Neural cell (in vitro differentiated cells): Measurements from ENCODE around the gene RNF223.

Source experiments
- CTCF ChIP-seq: fragments of 450-650 bp; IDR thresholded peaks from 2 replicates; pipeline ENCODE4 v1.5.1; 2014; ENCODE audit warnings: antibody characterized with exemption, mild to moderate bottlenecking, moderate library complexity; ENCODE audit not compliant: poor library complexity, severe bottlenecking
- EP300 ChIP-seq: fragments of 450-650 bp; conservative IDR thresholded peaks from 2 replicates; pipeline ENCODE4 v1.6.1; 2014; ENCODE audit warnings: antibody characterized with exemption, mild to moderate bottlenecking, moderate library complexity; ENCODE audit not compliant: poor library complexity, severe bottlenecking
- POLR2AphosphoS5 ChIP-seq: IDR thresholded peaks from 2 replicates; pipeline ENCODE4 v1.6.1; 2012
- RAD21 ChIP-seq: fragments of 450-650 bp; conservative IDR thresholded peaks from 2 replicates; pipeline ENCODE4 v1.6.1; 2014; ENCODE audit warnings: antibody characterized with exemption, mild to moderate bottlenecking, moderate library complexity
- SMC3 ChIP-seq: fragments of 450-650 bp; conservative IDR thresholded peaks from 2 replicates; pipeline ENCODE4 v1.6.1; 2014; ENCODE audit warnings: antibody characterized with exemption, mild to moderate bottlenecking, moderate library complexity; ENCODE audit not compliant: poor library complexity

DNA sequence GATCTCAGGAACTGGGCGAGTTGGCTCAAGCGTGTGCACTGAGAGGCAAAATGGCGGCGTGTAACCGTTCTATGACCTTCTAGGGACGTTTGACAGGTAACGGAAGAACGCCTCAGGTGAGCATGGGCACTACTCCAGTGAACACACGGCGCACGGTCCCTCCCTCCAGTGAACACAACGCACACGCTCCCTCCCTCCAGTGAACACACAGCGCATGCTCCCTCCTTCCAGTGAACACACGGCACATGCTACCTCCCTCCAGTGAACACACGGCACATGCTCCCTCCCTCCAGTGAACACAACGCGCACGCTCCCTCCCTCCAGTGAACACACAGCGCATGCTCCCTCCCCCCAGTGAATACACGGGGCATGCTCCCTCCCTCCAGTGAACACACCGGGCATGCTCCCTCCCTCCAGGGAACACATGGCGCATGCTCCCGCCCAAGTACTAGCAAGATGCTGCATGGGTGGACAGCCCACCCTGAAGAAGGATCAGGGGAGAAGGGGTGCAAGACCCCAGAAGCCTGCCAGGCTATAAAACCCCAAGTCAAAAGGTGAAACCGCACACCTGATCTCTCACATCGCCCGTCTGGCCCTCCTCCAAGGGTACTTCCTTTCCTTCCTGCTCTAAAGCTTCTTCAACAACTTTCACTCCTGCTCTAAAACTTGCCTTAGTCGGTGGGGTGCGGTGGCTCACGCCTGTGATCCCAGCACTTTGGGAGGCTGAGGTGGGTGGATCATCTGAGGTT lies 38.3 kb upstream of the RNF223 start:
- no peak for TF ChIP-seq CTCF
- no peak for TF ChIP-seq EP300
- no peak for TF ChIP-seq RAD21
- no peak for TF ChIP-seq POLR2AphosphoS5
- no peak for TF ChIP-seq SMC3
